ENCODE measurements around the gene SKA1. TPM values are rescaled to one million over a fixed set of nuclear protein-coding genes. Genes with fewer than 3 reads are reported as not detected.

SKA1 gene
- total and polyA plus RNA-seq, 9 of the 15 experiments (the other 6 are each of a cell fraction or from before 2014, with no cell fraction given) = 27.8 to 67.2 (median 41.9) TPM

DNA sequence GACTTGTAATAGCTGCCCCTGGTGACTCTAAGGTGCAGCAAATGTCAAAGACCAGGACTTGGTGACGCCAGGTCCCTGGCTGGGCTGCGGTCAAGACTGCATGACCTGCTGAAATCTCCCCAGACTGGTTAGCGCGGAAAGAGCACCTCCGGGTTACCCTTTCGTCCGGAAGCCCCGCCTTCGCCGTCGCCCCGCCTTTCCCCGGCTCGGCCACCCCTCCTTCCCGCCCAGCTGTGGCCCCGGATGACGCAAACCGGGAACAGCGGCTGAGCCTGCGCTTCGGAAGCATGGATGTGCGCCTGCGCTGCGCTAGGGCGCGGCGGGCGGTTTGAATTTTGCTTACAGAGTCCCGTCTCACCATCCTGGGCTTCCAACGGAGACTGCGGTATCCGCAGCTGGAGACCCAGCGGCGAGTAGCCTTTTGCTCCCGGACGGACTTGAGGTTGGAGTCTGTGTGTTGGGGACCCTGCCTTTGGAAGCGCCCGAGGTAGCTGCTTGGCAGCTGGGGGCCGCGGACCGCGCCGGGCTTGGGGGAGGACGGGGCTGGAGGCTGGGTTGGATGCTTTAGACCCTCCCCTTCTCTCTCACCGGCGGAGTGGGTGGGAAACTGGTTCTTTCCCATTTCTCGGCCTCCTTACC, at the start of gene SKA1 (continued):
- TF ChIP-seq, protein P1, sequence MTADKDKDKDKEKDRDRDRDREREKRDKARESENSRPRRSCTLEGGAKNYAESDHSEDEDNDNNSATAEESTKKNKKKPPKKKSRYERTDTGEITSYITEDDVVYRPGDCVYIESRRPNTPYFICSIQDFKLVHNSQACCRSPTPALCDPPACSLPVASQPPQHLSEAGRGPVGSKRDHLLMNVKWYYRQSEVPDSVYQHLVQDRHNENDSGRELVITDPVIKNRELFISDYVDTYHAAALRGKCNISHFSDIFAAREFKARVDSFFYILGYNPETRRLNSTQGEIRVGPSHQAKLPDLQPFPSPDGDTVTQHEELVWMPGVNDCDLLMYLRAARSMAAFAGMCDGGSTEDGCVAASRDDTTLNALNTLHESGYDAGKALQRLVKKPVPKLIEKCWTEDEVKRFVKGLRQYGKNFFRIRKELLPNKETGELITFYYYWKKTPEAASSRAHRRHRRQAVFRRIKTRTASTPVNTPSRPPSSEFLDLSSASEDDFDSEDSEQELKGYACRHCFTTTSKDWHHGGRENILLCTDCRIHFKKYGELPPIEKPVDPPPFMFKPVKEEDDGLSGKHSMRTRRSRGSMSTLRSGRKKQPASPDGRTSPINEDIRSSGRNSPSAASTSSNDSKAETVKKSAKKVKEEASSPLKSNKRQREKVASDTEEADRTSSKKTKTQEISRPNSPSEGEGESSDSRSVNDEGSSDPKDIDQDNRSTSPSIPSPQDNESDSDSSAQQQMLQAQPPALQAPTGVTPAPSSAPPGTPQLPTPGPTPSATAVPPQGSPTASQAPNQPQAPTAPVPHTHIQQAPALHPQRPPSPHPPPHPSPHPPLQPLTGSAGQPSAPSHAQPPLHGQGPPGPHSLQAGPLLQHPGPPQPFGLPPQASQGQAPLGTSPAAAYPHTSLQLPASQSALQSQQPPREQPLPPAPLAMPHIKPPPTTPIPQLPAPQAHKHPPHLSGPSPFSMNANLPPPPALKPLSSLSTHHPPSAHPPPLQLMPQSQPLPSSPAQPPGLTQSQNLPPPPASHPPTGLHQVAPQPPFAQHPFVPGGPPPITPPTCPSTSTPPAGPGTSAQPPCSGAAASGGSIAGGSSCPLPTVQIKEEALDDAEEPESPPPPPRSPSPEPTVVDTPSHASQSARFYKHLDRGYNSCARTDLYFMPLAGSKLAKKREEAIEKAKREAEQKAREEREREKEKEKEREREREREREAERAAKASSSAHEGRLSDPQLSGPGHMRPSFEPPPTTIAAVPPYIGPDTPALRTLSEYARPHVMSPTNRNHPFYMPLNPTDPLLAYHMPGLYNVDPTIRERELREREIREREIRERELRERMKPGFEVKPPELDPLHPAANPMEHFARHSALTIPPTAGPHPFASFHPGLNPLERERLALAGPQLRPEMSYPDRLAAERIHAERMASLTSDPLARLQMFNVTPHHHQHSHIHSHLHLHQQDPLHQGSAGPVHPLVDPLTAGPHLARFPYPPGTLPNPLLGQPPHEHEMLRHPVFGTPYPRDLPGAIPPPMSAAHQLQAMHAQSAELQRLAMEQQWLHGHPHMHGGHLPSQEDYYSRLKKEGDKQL (CRISPR knock-in tag; IDR thresholded peaks at IDR 0.05; ENCODE audit: borderline replicate concordance) = no peak
- TF ChIP-seq ZSCAN29 (IDR thresholded peaks at IDR 0.05) (no peak), POLR2H (tag; IDR thresholded peaks at IDR 0.05; ENCODE audit: low read depth) (peak; percentile 87), TAF1 (IDR thresholded peaks at IDR 0.05; ENCODE audit: control insufficient read depth, extremely low read depth, insufficient read depth, low read length, severe bottlenecking) (peak; percentile 47), TBL1XR1 (IDR thresholded peaks at IDR 0.05; ENCODE audit: low read length in 2 of 2) (peak in 1 of 2 experiments; percentile 22; a peak in 1 of 4 replicates), POLR2AphosphoS5 (IDR thresholded peaks at IDR 0.05; ENCODE audit: control insufficient read depth, insufficient read depth, low read depth, low read length) (peak; percentile 55; the same call in 1 of the 2 replicates), POLR2G (IDR thresholded peaks at IDR 0.05; ENCODE audit: low read depth, low read length) (peak; percentile 88), ZFX (CRISPR knock-in tag; IDR thresholded peaks at IDR 0.05) (peak; percentile 50; the same call in 1 of the 2 replicates), HDAC2 (IDR thresholded peaks at IDR 0.05) (no peak), NR2C2 (CRISPR knock-in tag; IDR thresholded peaks at IDR 0.05) (peak; percentile 80), NR2C2 (tag; IDR thresholded peaks at IDR 0.05) (peak; percentile 96), JUN (IDR thresholded peaks at IDR 0.05; ENCODE audit: borderline replicate concordance, low read depth, low read length) (peak; percentile 54; the same call in 1 of the 2 replicates), JUN (CRISPR knock-in tag; IDR thresholded peaks at IDR 0.05; ENCODE audit: borderline replicate concordance) (no peak), KDM4B (IDR thresholded peaks at IDR 0.05; ENCODE audit: borderline replicate concordance in 2 of 2, low read depth in 1 of 2) (peak in 1 of 2 experiments; percentile 70; a peak in 1 of 4 replicates)
- TF ChIP-seq, protein P2, sequence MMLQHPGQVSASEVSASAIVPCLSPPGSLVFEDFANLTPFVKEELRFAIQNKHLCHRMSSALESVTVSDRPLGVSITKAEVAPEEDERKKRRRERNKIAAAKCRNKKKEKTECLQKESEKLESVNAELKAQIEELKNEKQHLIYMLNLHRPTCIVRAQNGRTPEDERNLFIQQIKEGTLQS (IDR thresholded peaks at IDR 0.05) = peak; percentile 89
- TF ChIP-seq, protein P2 (CRISPR knock-in tag; conservative IDR thresholded peaks at IDR 0.05) = peak; percentile 83; the same call in 1 of the 2 replicates
- TF ChIP-seq, protein P3, sequence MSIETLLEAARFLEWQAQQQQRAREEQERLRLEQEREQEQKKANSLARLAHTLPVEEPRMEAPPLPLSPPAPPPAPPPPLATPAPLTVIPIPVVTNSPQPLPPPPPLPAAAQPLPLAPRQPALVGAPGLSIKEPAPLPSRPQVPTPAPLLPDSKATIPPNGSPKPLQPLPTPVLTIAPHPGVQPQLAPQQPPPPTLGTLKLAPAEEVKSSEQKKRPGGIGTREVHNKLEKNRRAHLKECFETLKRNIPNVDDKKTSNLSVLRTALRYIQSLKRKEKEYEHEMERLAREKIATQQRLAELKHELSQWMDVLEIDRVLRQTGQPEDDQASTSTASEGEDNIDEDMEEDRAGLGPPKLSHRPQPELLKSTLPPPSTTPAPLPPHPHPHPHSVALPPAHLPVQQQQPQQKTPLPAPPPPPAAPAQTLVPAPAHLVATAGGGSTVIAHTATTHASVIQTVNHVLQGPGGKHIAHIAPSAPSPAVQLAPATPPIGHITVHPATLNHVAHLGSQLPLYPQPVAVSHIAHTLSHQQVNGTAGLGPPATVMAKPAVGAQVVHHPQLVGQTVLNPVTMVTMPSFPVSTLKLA (conservative IDR thresholded peaks at IDR 0.05) = peak in 1 of 2 experiments; percentile 68; a peak in 2 of 4 replicates
- TF ChIP-seq, protein P4, sequence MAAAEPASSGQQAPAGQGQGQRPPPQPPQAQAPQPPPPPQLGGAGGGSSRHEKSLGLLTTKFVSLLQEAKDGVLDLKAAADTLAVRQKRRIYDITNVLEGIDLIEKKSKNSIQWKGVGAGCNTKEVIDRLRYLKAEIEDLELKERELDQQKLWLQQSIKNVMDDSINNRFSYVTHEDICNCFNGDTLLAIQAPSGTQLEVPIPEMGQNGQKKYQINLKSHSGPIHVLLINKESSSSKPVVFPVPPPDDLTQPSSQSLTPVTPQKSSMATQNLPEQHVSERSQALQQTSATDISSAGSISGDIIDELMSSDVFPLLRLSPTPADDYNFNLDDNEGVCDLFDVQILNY (CRISPR knock-in tag; IDR thresholded peaks at IDR 0.05) = 0 out of 2 replicates have a peak, but pooled peaks have one; percentile 35
